Urinary bladder (tissue), 4 donors: Measurements from ENCODE around the gene STOX2. TPM values are rescaled to one million over a fixed set of nuclear protein-coding genes. Genes with fewer than 3 reads are reported as not detected.

Source experiments
- DNase-seq: peaks from one replicate; pipeline ENCODE4 v3.0.0-alpha.2; 2015; ENCODE audit errors: extremely low spot score
- H3K27ac ChIP-seq: one replicate; pipeline ENCODE4 v1.5.1; 2013; ENCODE audit warnings: low read depth, mild to moderate bottlenecking, moderate library complexity
- H3K36me3 ChIP-seq: one replicate; pipeline ENCODE4 v1.6.1; 2013; ENCODE audit warnings: mild to moderate bottlenecking, moderate library complexity; ENCODE audit not compliant: insufficient read depth
- H3K4me1 ChIP-seq: one replicate; pipeline ENCODE4 v1.6.1; 2013; ENCODE audit warnings: mild to moderate bottlenecking, moderate library complexity; ENCODE audit not compliant: insufficient read depth
- H3K4me3 ChIP-seq: one replicate; pipeline ENCODE4 v1.5.1; 2013; ENCODE audit warnings: low read depth, low read length
- WGBS: extraction: QIAGEN DNeasy Blood & Tissue Kit; methylation state at CpG from one replicate; pipeline ENCODE4 v1.1.7; 2013; 5-methylcytosine and 5-hydroxymethylcytosine counted together
- polyA plus RNA-seq: library from polyadenylated mRNA; stranded (reverse); fragments of 200-250 nt; gene quantifications from one replicate; pipeline ENCODE4 v1.2.3, GENCODE V29; 2013
- total RNA-seq: library from RNA; depleted of rRNA; stranded (reverse); fragments of >200 nt; gene quantifications from one replicate; pipeline ENCODE4 v1.2.3, GENCODE V29; 2014
- donor health status: healthy with polysubstance abuse.
- donor health status: healthy.

The STOX2 gene
- total RNA-seq, result 35.7 TPM
- 4.0 TPM for polyA plus RNA-seq

DNA sequence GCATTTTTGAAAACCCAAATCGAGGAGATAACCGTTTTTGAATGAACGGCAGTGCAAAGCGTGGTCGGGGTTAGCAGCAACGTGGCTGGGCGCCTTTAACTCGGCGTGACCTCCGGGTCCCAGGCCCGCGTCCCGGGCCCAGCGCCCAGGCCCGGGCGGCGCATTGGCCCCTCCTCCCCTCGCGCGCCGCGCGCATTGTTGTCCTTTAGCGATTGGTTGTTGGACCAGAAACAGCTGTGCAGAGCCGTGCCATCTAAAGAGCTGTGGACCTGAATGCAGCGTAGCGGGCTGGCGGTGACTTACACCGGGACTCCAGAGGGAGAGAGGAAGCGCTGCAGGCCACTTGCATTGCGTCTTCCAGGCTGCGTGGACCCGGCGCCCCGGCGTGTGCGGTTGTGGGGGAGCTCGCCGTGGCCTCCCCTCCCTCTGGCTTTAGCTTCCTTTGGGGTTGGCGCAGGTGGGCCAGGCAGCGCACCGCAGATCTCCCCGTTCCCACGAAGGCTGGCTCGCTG lies at the start of gene STOX2:
STOX2 (plus strand) TSS at position 227 of the 512 bp plus-strand sequence. CDS start 1,484 bp downstream, outside the sequence.
- Histone ChIP-seq H3K4me3 (peak within 1 kb of the TSS; percentile 65), H3K27ac (no peak within 1 kb of the TSS), H3K36me3 (no peaks in the 10 kb centered on the region), H3K4me1 (no peaks in the 10 kb centered on the region)
- peak; percentile 47 for DNase-seq
- WGBS, result under 1% methylated on average over 45 of the region's 45 CpGs

DNA sequence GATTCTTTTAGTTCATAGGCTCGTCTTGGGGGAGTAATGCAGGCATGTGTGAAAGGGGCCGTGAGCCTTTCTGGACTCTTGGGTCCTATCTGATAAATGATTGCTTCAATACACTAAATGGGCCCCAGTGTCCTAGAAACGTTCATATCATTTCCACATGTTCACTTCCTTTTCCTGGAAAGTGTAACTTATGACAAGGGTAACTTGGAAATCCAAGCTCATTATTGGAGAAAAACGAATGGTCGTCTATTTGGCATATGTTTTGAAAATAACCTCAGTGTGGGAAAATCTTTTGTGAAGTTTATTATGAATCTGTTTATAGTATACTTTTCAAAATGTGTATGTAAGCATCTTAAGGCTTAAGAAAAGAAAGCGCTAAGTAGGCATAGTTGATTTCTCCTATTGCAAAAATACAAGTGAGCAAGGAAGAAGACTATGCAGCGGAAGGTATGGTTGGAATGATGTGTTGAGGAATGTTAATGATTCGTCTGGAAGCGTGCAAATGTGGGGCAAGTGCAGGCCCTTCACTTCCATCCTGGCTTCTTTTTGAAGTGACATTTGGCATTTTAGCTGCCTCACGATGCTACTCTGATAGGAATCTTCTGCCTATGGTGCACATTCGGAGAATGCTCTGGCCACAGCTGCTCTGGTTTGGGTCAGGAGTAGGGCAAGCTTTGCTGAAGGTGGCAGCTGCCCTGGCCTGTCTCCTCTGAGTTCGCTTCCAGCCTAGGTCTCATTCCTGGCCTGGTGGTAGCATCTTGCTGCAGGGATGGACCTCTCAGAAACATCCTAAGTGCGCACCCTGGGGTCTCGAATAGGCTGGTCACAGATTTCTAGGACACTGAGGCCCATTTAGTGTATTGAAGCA lies 49.5 kb upstream of the STOX2 start:
- Histone ChIP-seq H3K27ac (no peak overlapping the region), H3K4me3 (no peak overlapping the region), H3K4me1 (no peaks in the 10 kb centered on the region), H3K36me3 (no peaks in the 10 kb centered on the region)
- no peak for DNase-seq
- 87% methylated on average over 14 of the region's 14 CpGs for WGBS

- 94% methylated on average over 5 of the region's 5 CpGs for WGBS
- Histone ChIP-seq H3K4me3 (no peak overlapping the region), H3K4me1 (no peaks in the 10 kb centered on the region), H3K27ac (no peak overlapping the region), H3K36me3 (no peaks in the 10 kb centered on the region)
- no peak for DNase-seq
These were observed 48.1 kb upstream of the STOX2 start for GRCh38 chr4:183857040-183857439.

DNA sequence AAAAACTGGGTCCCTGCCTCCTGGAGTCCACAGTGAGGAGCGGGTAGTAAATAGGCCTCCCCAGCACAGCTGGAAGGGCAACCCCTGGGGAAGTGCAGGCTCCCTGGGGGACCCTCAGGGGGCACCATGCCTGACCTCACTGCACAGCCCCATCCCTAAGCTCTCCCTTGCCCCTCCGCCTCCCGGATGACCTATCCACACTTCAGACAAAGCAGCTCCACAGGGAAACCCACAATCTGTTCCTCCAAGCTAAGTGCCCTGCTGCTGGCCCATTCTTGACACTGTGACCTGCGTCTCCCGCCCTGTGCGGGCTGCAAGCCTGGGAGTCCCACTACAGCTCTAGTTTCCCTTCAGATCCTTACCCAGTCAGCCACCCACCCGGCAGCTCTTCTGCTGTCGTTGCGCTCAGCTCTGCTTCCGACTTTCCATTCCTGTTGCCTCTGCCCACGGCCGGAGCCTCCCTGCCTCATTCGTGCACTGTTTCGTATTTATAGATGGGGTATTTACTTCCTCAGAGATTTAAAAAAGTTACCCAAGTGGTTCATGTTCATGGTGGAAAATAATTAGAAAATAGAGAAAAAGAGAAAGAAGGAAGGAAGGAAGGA lies 47.0 kb upstream of the STOX2 start:
- Histone ChIP-seq H3K36me3 (no peaks in the 10 kb centered on the region), H3K4me3 (no peak overlapping the region), H3K4me1 (no peaks in the 10 kb centered on the region), H3K27ac (no peak overlapping the region)
- no peak for DNase-seq
- 87% methylated on average over 14 of the region's 14 CpGs for WGBS

- Histone ChIP-seq H3K4me1 (no peaks in the 10 kb centered on the region), H3K27ac (no peak overlapping the region), H3K4me3 (no peak overlapping the region), H3K36me3 (no peaks in the 10 kb centered on the region)
- WGBS, result 67% methylated on average over 2 of the region's 2 CpGs
- DNase-seq, result no peak
These were observed 45.0 kb upstream of the STOX2 start for GRCh38 chr4:183860119-183860518.

DNA sequence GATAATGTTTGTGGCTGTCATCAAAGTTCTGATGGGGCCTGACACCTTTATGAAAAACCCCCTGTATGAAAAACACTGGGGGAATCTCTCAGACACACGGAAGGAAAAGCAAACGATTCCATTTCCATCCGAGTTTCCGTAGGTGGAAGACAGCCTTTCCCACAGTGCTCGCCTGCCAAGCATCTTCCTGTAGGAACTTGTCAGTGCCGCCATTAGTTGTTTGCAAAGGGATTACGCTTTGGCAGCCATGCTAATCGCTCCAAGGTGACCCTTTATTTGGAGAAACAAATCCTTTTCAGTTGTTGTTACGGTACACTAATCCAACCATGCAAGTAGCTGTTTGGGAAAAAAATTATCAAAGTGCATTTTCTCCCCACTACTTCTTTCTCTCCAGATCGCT lies 44.4 kb upstream of the STOX2 start:
- WGBS, result 29% methylated on average over 10 of the region's 10 CpGs
- Histone ChIP-seq H3K4me1 (no peaks in the 10 kb centered on the region), H3K36me3 (no peaks in the 10 kb centered on the region), H3K27ac (no peak overlapping the region), H3K4me3 (no peak overlapping the region)
- no peak for DNase-seq

DNA sequence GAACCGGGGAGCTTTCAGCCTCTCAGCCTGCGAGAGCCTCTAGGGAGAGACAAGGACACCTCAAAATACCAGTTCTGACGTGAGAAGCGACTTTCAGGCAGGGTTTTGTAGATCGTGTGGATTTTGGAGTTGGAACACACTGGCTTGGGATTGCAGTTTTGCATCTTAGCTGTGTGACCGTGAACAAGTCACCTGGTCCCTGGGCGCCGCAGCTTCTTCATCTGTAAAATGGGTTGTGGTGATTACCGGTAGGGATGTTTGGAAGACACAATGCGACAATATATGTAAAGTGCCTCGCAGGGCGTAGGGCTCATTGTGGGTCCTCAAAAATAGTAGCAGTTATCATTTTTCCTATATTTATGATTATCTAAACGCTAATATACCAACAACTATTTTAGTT lies 43.7 kb upstream of the STOX2 start:
- H3K4me1 ChIP-seq, result no peaks in the 10 kb centered on the region
- H3K27ac ChIP-seq, result no peak overlapping the region
- DNase-seq, result no peak
- H3K36me3 ChIP-seq, result no peaks in the 10 kb centered on the region
- H3K4me3 ChIP-seq, result no peak overlapping the region
- WGBS, result 96% methylated on average over 13 of the region's 13 CpGs

- no peaks in the 10 kb centered on the region for H3K36me3 ChIP-seq
- H3K27ac ChIP-seq, result no peak overlapping the region
- DNase-seq, result no peak
- 85% methylated on average over 8 of the region's 8 CpGs for WGBS
- H3K4me3 ChIP-seq, result no peak overlapping the region
- H3K4me1 ChIP-seq, result no peaks in the 10 kb centered on the region
These were observed 41.8 kb upstream of the STOX2 start for GRCh38 chr4:183863155-183863825.

DNA sequence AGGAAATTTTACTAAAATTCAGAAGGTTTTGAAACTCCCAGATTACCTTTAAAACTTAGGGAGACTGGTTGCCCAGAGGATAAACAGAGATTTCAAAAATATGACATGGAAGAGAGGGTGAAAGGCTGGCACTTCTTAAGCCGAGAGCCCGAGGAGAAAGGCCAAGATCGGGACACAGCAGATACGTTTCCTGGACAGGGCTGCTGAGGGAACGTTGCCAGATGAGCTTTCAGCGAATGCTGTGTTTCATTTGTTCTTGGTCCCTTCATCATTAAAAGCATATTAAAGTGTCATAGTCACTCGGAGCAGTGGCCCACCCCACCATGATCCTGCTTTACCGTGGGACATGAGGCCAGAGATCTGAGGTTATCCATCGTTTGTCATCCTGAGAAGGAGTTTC lies 37.9 kb upstream of the STOX2 start:
- H3K27ac ChIP-seq, result no peak overlapping the region
- 38% methylated on average over 9 of the region's 9 CpGs for WGBS
- DNase-seq, result no peak
- H3K36me3 ChIP-seq, result no peaks in the 10 kb centered on the region
- H3K4me1 ChIP-seq, result no peaks in the 10 kb centered on the region
- no peak overlapping the region for H3K4me3 ChIP-seq

DNA sequence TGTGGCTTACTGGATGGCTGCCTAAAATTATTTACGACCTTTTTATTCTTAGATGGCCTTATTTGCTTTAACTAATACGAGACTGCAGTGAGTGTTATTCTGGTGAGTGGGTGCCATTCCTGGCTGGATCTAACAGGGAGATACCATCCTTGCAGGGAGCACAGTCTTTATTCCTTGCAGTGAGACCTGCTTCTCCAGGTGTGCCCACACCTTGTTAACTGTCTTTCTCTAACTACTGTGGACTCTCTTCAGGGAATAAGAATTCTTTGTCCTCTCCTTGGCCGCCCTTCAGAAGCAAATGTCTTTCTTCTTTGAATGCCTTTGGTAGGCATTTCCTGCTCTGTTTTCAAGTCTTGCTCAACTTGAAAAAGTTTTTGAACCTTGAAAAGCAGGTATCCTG lies 34.1 kb upstream of the STOX2 start:
- 78% methylated on average over 3 of the region's 3 CpGs for WGBS
- Histone ChIP-seq H3K4me1 (no peaks in the 10 kb centered on the region), H3K27ac (no peak overlapping the region), H3K4me3 (no peak overlapping the region), H3K36me3 (no peaks in the 10 kb centered on the region)
- no peak for DNase-seq

DNA sequence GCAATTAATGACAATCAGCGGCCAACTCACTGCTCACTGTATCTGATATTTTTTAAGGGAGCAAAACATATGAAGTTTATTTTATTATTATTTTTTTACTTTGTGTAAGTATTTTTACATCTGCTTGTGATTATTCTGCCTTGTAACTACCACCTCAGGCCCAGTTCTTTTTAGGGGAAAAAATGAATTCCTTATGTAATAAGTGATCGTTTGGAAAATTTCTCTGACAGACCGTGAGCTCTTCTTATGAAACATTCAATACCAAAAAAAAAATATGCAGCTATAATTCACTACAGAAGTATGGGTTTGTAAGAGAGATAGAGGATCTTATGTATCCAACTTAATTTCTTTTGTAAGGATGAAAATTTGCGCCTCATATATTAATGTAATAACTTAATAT lies 33.5 kb upstream of the STOX2 start:
- Histone ChIP-seq H3K36me3 (no peaks in the 10 kb centered on the region), H3K4me1 (no peaks in the 10 kb centered on the region), H3K27ac (no peak overlapping the region), H3K4me3 (no peak overlapping the region)
- WGBS, result 84% methylated on average over 4 of the region's 4 CpGs
- no peak for DNase-seq

DNA sequence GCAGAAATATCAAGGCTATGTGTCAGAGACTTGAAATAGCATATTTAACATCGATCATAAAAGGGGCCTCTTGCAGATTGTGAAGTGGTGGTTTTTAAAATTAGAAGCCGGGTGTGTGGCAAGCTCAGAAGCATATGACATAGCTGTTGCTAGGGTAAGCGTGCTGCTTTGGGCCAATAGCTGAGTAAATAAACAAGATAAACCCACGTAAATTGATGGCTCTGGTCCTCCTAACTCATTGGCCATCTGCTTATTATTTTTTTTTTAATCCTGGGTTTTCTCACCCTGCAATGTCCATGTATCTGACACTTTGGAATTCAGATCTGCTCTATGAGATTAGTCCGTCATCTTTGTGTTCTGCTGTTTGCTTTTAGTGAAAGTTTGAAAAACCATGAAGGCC lies 32.6 kb upstream of the STOX2 start:
- Histone ChIP-seq H3K36me3 (no peaks in the 10 kb centered on the region), H3K27ac (no peak overlapping the region), H3K4me3 (no peak overlapping the region), H3K4me1 (no peaks in the 10 kb centered on the region)
- no peak for DNase-seq
- WGBS, result 54% methylated on average over 5 of the region's 5 CpGs

DNA sequence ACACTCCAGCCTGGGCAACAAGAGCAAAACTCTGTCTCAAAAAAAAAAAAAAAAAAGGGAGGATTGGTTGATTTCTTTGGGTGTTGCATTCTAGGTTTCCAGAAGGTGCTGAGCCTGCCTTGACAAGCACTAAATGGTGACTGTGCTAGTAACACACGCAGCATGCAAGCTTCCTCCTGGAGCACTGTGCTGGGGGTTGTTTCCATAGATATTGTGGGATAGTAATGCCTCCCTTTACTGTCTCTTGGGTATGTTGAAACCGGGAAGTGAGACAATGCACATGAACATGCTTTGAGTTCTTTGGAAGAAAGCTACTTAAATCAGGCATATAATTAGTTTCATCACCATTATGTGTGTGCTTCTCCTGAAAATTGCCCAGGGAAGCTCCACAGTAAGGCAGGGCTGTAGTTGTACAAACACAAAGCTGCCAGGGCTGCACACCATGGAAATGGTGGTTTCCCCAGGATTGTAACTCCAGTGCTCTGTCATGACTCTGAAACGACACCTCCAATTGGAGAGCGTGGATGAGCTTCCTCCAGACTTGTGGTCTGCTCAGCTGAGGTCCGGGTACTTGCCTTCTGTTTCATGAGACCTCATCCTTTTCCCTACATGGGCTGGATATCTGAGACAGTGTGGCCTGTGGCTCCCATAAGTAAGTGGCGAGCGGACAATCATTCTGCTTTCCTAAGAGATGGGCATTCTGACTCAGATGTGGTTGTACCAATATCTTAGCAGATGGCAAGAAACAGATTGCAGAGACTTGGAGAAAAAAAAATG lies 31.5 kb upstream of the STOX2 start:
- Histone ChIP-seq H3K4me1 (no peaks in the 10 kb centered on the region), H3K27ac (no peak overlapping the region), H3K4me3 (no peak overlapping the region), H3K36me3 (no peaks in the 10 kb centered on the region)
- no peak for DNase-seq
- WGBS, result 87% methylated on average over 7 of the region's 7 CpGs
